Upper lobe of left lung (tissue), 4 donors: ENCODE measurements around the gene JARID2.

ENCODE experiments used
- CTCF ChIP-seq, 6 experiments: fragments of 450-650 bp in 4 of 6; fragments of 200-600 bp in 2 of 6; sonication (generic) in 2 of 6; IDR thresholded peaks; one replicate each; pipeline ENCODE4 v1.5.1; 2016 to 2019; ENCODE audit warnings: antibody characterized with exemption in 6 of 6
- EP300 ChIP-seq, 4 donors: sonication (generic); formaldehyde crosslinking; IDR thresholded peaks; one replicate each; pipeline ENCODE4 v1.5.1; 2017; ENCODE audit warnings: antibody characterized with exemption in 4 of 4, control low read depth in 2 of 4

DNA sequence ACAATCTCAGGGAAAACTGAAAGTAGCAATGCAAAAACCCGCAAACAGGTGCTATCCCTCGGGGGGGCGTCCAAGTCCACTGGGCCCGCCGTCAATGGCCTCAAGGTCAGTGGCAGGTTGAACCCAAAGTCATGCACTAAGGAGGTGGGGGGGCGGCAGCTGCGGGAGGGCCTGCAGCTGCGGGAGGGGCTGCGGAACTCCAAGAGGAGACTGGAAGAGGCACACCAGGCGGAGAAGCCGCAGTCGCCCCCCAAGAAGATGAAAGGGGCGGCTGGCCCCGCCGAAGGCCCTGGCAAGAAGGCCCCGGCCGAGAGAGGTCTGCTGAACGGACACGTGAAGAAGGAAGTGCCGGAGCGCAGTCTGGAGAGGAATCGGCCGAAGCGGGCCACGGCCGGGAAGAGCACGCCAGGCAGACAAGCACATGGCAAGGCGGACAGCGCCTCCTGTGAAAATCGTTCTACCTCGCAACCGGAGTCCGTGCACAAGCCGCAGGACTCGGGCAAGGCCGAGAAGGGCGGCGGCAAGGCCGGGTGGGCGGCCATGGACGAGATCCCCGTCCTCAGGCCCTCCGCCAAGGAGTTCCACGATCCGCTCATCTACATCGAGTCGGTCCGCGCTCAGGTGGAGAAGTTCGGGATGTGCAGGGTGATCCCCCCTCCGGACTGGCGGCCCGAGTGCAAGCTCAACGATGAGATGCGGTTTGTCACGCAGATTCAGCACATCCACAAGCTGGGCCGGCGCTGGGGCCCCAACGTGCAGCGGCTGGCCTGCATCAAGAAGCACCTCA lies 250.7 kb downstream of the JARID2 start:
- TF ChIP-seq CTCF (IDR thresholded peaks at IDR 0.05) (no peak), EP300 (IDR thresholded peaks at IDR 0.05) (no peak)
